ENCODE measurements around the gene EFHC1. TPM values are rescaled to one million over a fixed set of nuclear protein-coding genes. Genes with fewer than 3 reads are reported as not detected.

The EFHC1 gene
- total RNA-seq, 2 experiments from 2014 or later = 3.4 to 4.8 TPM

GRCh38 chr6:52435345-52435744 lies 15.2 kb downstream of the EFHC1 start:
- ChIA-PET CTCF (no interaction called here), POLR2A (no interaction called here)
- DNase-seq = no peak
- H3K9me3 Mint-ChIP-seq = no peaks in the 10 kb centered on the region
- no peaks in the 10 kb centered on the region for H3K27me3 Mint-ChIP-seq
- no peak for ATAC-seq (ENCODE audit: poor library complexity)
- Histone ChIP-seq H3K4me1 (ENCODE audit: insufficient read depth, low read length) (no peaks in the 10 kb centered on the region), H3K36me3 (ENCODE audit: insufficient read depth, low read length) (no peaks in the 10 kb centered on the region), H3K4me3 (ENCODE audit: low read length) (no peak overlapping the region), H3K9me3 (ENCODE audit: control insufficient read depth in 1 of 2, insufficient read depth in 1 of 2, low read length in 2 of 2) (no peaks in the 10 kb centered on the region), H3K27me3 (ENCODE audit: control insufficient read depth in 1 of 2, insufficient read depth in 2 of 2, low read length in 2 of 2) (no peaks in the 10 kb centered on the region), H3K27ac (ENCODE audit: low read depth in 1 of 2, low read length in 2 of 2) (no peak overlapping the region)
- intact Hi-C loops (cut with DNase I, micrococcal nuclease) = no loop called here
- TF ChIP-seq CTCF (IDR thresholded peaks at IDR 0.05) = no peak
- H3K36me3 Mint-ChIP-seq (ENCODE audit: low read depth) = no peaks in the 10 kb centered on the region
- H3K27ac Mint-ChIP-seq = no peak overlapping the region
- H3K4me1 Mint-ChIP-seq (ENCODE audit: low read depth) = no peaks in the 10 kb centered on the region
- H3K4me3 Mint-ChIP-seq = no peak overlapping the region

- Mint-ChIP-seq H3K4me1 (ENCODE audit: low read depth) (no peaks in the 10 kb centered on the region), H3K9me3 (no peaks in the 10 kb centered on the region), H3K36me3 (ENCODE audit: low read depth) (no peaks in the 10 kb centered on the region), H3K27me3 (no peaks in the 10 kb centered on the region), H3K4me3 (no peak overlapping the region), H3K27ac (no peak overlapping the region)
- Histone ChIP-seq H3K4me3 (ENCODE audit: low read length) (no peak overlapping the region), H3K9me3 (ENCODE audit: control insufficient read depth in 1 of 2, insufficient read depth in 1 of 2, low read length in 2 of 2) (no peaks in the 10 kb centered on the region), H3K27ac (ENCODE audit: low read depth in 1 of 2, low read length in 2 of 2) (no peak overlapping the region), H3K36me3 (ENCODE audit: insufficient read depth, low read length) (no peaks in the 10 kb centered on the region), H3K4me1 (ENCODE audit: insufficient read depth, low read length) (no peaks in the 10 kb centered on the region), H3K27me3 (ENCODE audit: control insufficient read depth in 1 of 2, insufficient read depth in 2 of 2, low read length in 2 of 2) (no peaks in the 10 kb centered on the region)
- POLR2A ChIA-PET = no interaction called here
- TF ChIP-seq CTCF (IDR thresholded peaks at IDR 0.05) = no peak
- intact Hi-C loops (cut with DNase I, micrococcal nuclease) = no loop called here
- CTCF ChIA-PET = no interaction called here
- ATAC-seq (ENCODE audit: poor library complexity) (no peak), DNase-seq (no peak)
These were observed 18.8 kb downstream of the EFHC1 start for GRCh38 chr6:52438926-52439325.

- Histone ChIP-seq H3K4me3 (ENCODE audit: low read length) (no peak overlapping the region), H3K4me1 (ENCODE audit: insufficient read depth, low read length) (no peaks in the 10 kb centered on the region), H3K27me3 (ENCODE audit: control insufficient read depth in 1 of 2, insufficient read depth in 2 of 2, low read length in 2 of 2) (no peaks in the 10 kb centered on the region), H3K36me3 (ENCODE audit: insufficient read depth, low read length) (no peaks in the 10 kb centered on the region), H3K9me3 (ENCODE audit: control insufficient read depth in 1 of 2, insufficient read depth in 1 of 2, low read length in 2 of 2) (peaks cover 4 to 8% of the 10 kb centered on the region in 2 experiments), H3K27ac (ENCODE audit: low read depth in 1 of 2, low read length in 2 of 2) (no peak overlapping the region)
- no peak overlapping the region for H3K4me3 Mint-ChIP-seq
- H3K9me3 Mint-ChIP-seq = peaks cover 9% of the 10 kb centered on the region
- intact Hi-C loops (cut with DNase I, micrococcal nuclease) = no loop called here
- ChIA-PET CTCF (no interaction called here), POLR2A (no interaction called here)
- no peaks in the 10 kb centered on the region for H3K27me3 Mint-ChIP-seq
- no peak overlapping the region for H3K27ac Mint-ChIP-seq
- ATAC-seq (ENCODE audit: poor library complexity) (no peak), DNase-seq (no peak)
- no peak for TF ChIP-seq CTCF (IDR thresholded peaks at IDR 0.05)
- H3K4me1 Mint-ChIP-seq (ENCODE audit: low read depth) = no peaks in the 10 kb centered on the region
- H3K36me3 Mint-ChIP-seq (ENCODE audit: low read depth) = peaks cover 32% of the 10 kb centered on the region
These were observed 34.4 kb downstream of the EFHC1 start for GRCh38 chr6:52454556-52454955.
